Measurements from ENCODE around the gene C11orf68.
A peak's percentile ranks its signal among the peaks of the same experiment; 100 is the strongest.

Gene C11orf68

GRCh38 chr11:65888163-65888814, 30.6 kb downstream of the C11orf68 start, which contains the start of gene FIBP:
FIBP (minus strand) TSS chr11:65888471; CDS start chr11:65888418, 53 bp downstream.
- peak; percentile 93 to 95 for DNase-seq

- DNase-seq = no peak
Observed at GRCh38 chr11:65887723-65888162, 31.1 kb downstream of the C11orf68 start.

- DNase-seq = no peak
Observed at GRCh38 chr11:65886826-65887722, 31.8 kb downstream of the C11orf68 start.

GRCh38 chr11:65885808-65886536, 32.9 kb downstream of the C11orf68 start:
- DNase-seq = no peak

- DNase-seq = no peak
Observed at GRCh38 chr11:65885231-65885630, 33.6 kb downstream of the C11orf68 start.

- peak; percentile 72 to 79 for DNase-seq
Observed at GRCh38 chr11:65884716-65885092, 34.2 kb downstream of the C11orf68 start.

GRCh38 chr11:65883786-65884715, 34.8 kb downstream of the C11orf68 start:
- DNase-seq = no peak

GRCh38 chr11:65883058-65883761, 35.7 kb downstream of the C11orf68 start:
- no peak for DNase-seq

- DNase-seq = no peak
Observed at GRCh38 chr11:65882120-65883057, 36.5 kb downstream of the C11orf68 start.

GRCh38 chr11:65880844-65881421, 37.9 kb downstream of the C11orf68 start:
- DNase-seq = no peak

GRCh38 chr11:65880027-65880426, 38.8 kb downstream of the C11orf68 start:
- no peak for DNase-seq

GRCh38 chr11:65879617-65880016, 39.2 kb downstream of the C11orf68 start, which contains the start of gene CTSW:
CTSW (plus strand) TSS chr11:65879837; CDS start chr11:65879855, 18 bp downstream.
- no peak for DNase-seq

- DNase-seq = peak; percentile 94 to 96
Observed at GRCh38 chr11:65873318-65874156, 45.3 kb downstream of the C11orf68 start.

GRCh38 chr11:65872586-65873317, 46.1 kb downstream of the C11orf68 start, which contains the start of gene EFEMP2:
EFEMP2 (minus strand) TSS chr11:65872800; CDS start chr11:65872354, 446 bp downstream.
- no peak for DNase-seq

- DNase-seq = no peak
Observed at GRCh38 chr11:65871811-65872548, 46.9 kb downstream of the C11orf68 start.

- DNase-seq = no peak
Observed at GRCh38 chr11:65870706-65871681, 47.9 kb downstream of the C11orf68 start.
